Thoracic aorta (tissue), 2 donors: ENCODE measurements around the gene MAIP1. TPM values are rescaled to one million over a fixed set of nuclear protein-coding genes. Genes with fewer than 3 reads are reported as not detected.

Source experiments
- ATAC-seq: fragments of 150-250 bp; one replicate; pipeline ENCODE4 v1.8.0; 2017; ENCODE audit warnings: low read depth; ENCODE audit not compliant: insufficient number of reproducible peaks, low FRiP score
- DNase-seq: peaks from one replicate; pipeline ENCODE4 v3.0.0-alpha.2; 2020; ENCODE audit warnings: low spot score
- H3K27ac ChIP-seq, 2 donors: fragments of 200-600 bp; sonication (generic); 1 replicate in 1 of 2; 2 replicates in 1 of 2; pipeline ENCODE4 v1.5.1; 2016; ENCODE audit warnings: mild to moderate bottlenecking in 2 of 2, moderate library complexity in 2 of 2
- H3K27me3 ChIP-seq: fragments of 200-600 bp; sonication (generic); replicated peaks from 2 replicates; pipeline ENCODE4 v1.6.0; 2016; ENCODE audit warnings: mild to moderate bottlenecking; ENCODE audit not compliant: insufficient read depth
- H3K36me3 ChIP-seq: fragments of 200-600 bp; sonication (generic); one replicate; pipeline ENCODE4 v1.5.1; 2016
- H3K4me1 ChIP-seq, 2 donors: fragments of 200-600 bp; sonication (generic); 1 replicate in 1 of 2; 2 replicates in 1 of 2; pipeline versions ENCODE4 v1.5.1 to v1.6.0; 2016; ENCODE audit warnings: low read depth in 2 of 2, mild to moderate bottlenecking in 1 of 2; ENCODE audit not compliant: control insufficient read depth in 1 of 2
- H3K4me3 ChIP-seq: fragments of 200-600 bp; sonication (generic); 2 replicates; pipeline ENCODE4 v1.5.1; 2016; ENCODE audit warnings: mild to moderate bottlenecking
- H3K9me3 ChIP-seq: fragments of 200-600 bp; sonication (generic); 2 replicates; pipeline ENCODE4 v1.5.1; 2016
- total RNA-seq, 2 donors: library from RNA; depleted of rRNA; stranded (reverse); fragments of >200 nt; gene quantifications; one replicate each; pipeline versions ENCODE4 v1.1.0 to v1.2.3, GENCODE V29; 2016
- TF ChIP-seq, protein P1 (sequence below): fragments of 200-600 bp; sonication (generic); IDR thresholded peaks from one replicate; pipeline ENCODE4 v1.5.1; 2019; ENCODE audit warnings: antibody characterized with exemption

Gene MAIP1, protein sequence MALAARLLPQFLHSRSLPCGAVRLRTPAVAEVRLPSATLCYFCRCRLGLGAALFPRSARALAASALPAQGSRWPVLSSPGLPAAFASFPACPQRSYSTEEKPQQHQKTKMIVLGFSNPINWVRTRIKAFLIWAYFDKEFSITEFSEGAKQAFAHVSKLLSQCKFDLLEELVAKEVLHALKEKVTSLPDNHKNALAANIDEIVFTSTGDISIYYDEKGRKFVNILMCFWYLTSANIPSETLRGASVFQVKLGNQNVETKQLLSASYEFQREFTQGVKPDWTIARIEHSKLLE
- total RNA-seq: 1 to 10 TPM; 4.2 to 8.6 TPM

DNA sequence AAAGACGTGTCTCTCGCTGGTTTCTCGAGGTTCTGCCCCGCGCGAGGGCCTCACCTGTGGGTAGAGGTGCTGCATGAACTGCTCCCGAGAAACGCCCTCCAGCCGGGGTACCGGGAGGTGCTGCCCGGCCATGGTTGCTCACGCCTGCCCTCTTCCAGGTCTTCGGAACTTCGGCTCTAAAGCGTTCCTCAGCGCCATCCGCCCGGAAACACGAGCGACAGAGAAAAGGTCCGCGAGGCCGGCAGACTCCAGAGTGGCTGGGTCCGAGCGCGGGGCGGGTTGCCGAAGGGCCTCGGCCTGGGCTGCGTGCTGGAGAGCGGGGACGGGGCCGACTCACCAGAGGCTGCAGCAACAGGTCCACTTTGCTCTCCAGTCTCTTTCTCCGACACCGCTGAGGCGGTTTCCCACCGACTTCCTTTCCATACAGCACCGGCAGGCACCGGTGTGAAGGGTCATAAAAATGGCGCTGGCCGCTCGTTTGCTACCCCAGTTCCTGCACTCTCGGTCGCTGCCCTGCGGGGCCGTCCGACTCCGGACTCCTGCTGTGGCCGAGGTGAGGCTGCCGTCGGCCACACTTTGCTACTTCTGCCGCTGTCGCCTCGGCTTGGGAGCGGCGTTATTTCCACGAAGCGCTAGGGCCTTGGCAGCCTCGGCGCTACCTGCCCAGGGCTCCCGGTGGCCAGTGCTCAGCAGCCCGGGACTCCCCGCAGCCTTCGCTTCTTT is at the start of gene MAIP1, which contains the start of gene TYW5:
MAIP1 (plus strand) TSS at position 244 of the 723 bp plus-strand sequence; CDS start at position 461, 217 bp downstream.
TYW5 (minus strand) TSS at position 153 of the 723 bp plus-strand sequence; CDS start at position 132, 21 bp downstream.
- peak; percentile 19 for DNase-seq
- H3K27ac ChIP-seq: peak within 1 kb of the TSS; percentile 73 to 90
- peaks cover under 1% of the 10 kb centered on the region for H3K36me3 ChIP-seq
- H3K9me3 ChIP-seq: no peaks in the 10 kb centered on the region
- H3K27me3 ChIP-seq: no peaks in the 10 kb centered on the region
- H3K4me3 ChIP-seq: peak within 1 kb of the TSS; percentile 82
- peak; percentile 75 for ATAC-seq
- TF ChIP-seq, protein P1, sequence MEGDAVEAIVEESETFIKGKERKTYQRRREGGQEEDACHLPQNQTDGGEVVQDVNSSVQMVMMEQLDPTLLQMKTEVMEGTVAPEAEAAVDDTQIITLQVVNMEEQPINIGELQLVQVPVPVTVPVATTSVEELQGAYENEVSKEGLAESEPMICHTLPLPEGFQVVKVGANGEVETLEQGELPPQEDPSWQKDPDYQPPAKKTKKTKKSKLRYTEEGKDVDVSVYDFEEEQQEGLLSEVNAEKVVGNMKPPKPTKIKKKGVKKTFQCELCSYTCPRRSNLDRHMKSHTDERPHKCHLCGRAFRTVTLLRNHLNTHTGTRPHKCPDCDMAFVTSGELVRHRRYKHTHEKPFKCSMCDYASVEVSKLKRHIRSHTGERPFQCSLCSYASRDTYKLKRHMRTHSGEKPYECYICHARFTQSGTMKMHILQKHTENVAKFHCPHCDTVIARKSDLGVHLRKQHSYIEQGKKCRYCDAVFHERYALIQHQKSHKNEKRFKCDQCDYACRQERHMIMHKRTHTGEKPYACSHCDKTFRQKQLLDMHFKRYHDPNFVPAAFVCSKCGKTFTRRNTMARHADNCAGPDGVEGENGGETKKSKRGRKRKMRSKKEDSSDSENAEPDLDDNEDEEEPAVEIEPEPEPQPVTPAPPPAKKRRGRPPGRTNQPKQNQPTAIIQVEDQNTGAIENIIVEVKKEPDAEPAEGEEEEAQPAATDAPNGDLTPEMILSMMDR: peak; percentile 26
- H3K4me1 ChIP-seq: peaks cover 27 to 34% of the 10 kb centered on the region in 2 donors

DNA sequence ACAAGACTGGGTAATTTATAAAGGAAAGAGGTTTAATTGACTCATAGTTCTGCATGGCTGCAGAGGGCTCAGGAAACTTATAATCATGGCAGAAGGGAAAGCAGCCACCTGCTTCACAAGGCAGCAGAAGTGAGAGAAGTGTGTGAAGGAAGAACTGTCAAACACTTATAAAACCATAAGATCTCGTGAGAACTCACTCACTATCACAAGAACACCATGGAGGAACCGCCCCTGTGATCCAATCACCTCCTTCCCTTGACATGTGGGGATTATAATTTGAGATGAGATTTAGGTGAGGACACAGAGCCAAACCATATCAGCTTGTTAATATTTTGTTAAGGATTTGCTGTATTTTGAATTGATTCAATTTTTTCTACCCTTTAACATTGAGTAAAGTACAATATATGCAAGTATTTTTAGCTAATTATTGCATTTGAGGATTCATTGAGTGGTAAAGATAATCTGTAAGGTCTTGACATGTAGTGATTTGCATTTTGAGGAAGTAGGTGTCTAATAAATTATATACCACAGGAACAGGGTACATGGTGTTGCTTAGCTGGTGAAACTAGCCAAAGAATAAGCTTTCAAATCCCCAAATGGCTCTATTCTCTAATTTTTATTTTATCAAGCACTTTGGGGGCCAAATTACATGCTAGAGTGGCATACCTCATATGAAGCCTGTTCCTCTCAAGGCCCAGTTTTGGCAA is 48.2 kb upstream of the MAIP1 start:
- Histone ChIP-seq H3K27me3 (no peaks in the 10 kb centered on the region), H3K4me3 (no peak overlapping the region), H3K9me3 (no peaks in the 10 kb centered on the region), H3K27ac (no peak overlapping the region), H3K4me1 (peaks cover 3 to 6% of the 10 kb centered on the region in 2 donors), H3K36me3 (no peaks in the 10 kb centered on the region)
- DNase-seq (no peak), ATAC-seq (no peak)
- TF ChIP-seq, protein P1: no peak

DNA sequence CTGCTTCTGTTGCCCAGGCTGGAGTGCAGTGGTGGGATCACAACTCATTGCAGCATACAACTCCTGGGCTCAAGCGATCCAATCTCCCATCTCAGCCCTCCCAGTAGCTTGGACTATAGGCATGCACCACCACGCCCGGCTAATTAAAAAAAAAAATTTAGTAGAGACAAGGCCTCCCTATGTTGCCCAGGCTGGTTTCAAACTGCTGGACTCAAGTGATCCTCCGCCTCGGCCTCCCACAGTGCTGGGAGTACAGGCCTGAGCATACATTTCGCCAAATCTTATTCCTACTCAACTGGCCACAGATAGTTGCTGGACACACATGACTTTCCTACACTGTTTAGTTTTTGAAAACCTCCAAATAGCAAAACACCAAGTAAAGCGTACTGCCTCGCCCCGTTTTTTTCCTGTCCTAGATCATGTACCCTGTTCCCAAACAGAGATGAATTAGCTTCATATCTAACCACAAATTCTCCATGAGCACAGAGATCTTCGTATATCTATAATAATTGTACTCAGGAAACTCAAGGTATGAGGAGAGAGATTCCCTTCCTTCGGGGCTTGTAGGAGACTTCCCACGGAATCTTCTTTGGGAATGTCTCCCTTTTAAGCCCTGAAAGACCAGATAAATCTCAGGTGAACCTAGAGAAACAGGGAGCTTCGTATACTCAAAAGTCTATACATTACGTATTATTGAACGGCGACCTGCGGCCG is 44.9 kb upstream of the MAIP1 start:
- Histone ChIP-seq H3K27me3 (no peaks in the 10 kb centered on the region), H3K27ac (peak overlapping the region in 1 of 2 donors; percentile 93), H3K36me3 (no peaks in the 10 kb centered on the region), H3K4me3 (peak overlapping the region; percentile 92), H3K4me1 (peaks cover 20 to 26% of the 10 kb centered on the region in 2 donors), H3K9me3 (no peaks in the 10 kb centered on the region)
- ATAC-seq (no peak), DNase-seq (no peak)
- TF ChIP-seq, protein P1: no peak

DNA sequence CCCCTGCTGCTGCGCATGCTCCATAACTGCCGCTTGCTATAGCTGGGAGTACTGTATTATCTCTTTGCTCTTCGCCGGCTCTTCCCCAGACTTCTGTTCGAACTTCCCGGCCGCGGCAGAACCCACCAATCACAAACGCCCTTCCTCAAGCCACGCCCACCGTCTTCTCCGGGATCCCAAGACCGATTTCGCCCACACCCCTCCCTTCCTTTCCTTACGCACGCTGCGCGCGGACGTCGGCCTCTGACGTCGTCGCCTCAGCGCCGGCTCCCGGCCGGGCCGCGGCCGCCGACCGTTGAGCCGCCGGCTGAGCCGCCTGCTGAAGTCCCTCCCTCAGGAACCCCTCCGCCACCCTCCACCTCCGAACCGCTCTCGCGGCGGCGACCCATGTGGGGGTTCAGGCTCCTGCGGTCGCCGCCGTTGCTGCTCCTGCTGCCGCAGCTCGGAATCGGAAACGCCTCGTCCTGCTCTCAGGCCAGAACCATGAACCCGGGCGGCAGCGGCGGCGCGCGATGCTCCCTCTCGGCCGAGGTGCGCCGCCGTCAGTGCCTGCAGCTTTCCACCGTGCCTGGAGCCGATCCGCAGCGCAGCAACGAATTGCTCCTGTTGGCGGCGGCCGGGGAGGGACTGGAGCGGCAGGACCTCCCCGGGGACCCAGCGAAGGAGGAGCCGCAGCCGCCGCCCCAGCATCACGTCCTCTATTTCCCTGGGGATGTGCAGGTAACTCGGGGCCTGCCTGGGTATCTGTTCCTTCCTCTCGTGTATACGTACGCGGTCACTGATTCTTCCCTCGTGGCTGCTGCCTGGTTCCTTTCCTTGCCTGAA is 44.1 kb upstream of the MAIP1 start, which contains the start of gene C2orf69:
C2orf69 (plus strand) TSS at position 242 of the 825 bp plus-strand sequence; CDS start at position 388, 146 bp downstream.
- peak within 1 kb of the TSS; percentile 92 for H3K4me3 ChIP-seq
- peak within 1 kb of the TSS; percentile 80 to 93 for H3K27ac ChIP-seq
- no peaks in the 10 kb centered on the region for H3K27me3 ChIP-seq
- H3K9me3 ChIP-seq: no peaks in the 10 kb centered on the region
- TF ChIP-seq, protein P1: no peak
- peak; percentile 87 for DNase-seq
- H3K4me1 ChIP-seq: peaks cover 20 to 26% of the 10 kb centered on the region in 2 donors
- peaks cover 1% of the 10 kb centered on the region for H3K36me3 ChIP-seq
- ATAC-seq: peak; percentile 96
